ENCODE measurements around the gene FAAP100.

DNA sequence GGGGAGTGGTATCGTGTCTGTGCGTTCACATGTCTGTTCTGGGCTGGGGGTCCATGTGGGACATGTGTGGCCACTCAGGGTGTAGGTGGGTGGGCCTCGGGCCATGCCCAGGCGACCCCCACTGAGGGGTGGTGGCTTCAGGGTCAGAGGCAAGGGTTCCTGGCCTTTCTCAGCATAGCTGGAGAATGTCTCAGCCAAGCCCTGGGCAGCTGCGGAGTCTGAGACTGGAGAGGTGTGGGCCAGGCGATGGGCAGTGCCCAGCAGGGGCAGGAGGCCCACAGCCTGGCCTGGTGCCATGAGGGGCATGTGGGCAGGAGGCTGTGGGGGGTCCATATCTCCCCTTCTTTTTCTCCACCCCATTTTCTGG is 22.7 kb downstream of the FAAP100 start:
- TF ChIP-seq, protein P1, sequence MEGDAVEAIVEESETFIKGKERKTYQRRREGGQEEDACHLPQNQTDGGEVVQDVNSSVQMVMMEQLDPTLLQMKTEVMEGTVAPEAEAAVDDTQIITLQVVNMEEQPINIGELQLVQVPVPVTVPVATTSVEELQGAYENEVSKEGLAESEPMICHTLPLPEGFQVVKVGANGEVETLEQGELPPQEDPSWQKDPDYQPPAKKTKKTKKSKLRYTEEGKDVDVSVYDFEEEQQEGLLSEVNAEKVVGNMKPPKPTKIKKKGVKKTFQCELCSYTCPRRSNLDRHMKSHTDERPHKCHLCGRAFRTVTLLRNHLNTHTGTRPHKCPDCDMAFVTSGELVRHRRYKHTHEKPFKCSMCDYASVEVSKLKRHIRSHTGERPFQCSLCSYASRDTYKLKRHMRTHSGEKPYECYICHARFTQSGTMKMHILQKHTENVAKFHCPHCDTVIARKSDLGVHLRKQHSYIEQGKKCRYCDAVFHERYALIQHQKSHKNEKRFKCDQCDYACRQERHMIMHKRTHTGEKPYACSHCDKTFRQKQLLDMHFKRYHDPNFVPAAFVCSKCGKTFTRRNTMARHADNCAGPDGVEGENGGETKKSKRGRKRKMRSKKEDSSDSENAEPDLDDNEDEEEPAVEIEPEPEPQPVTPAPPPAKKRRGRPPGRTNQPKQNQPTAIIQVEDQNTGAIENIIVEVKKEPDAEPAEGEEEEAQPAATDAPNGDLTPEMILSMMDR (IDR thresholded peaks at IDR 0.05) = no peak
- TF ChIP-seq ZBTB21 (CRISPR knock-in tag; IDR thresholded peaks at IDR 0.05; ENCODE audit: borderline replicate concordance) = no peak
- no peak for TF ChIP-seq CBFB (CRISPR knock-in tag; IDR thresholded peaks at IDR 0.05; ENCODE audit: low read depth)
- TF ChIP-seq, protein P2, sequence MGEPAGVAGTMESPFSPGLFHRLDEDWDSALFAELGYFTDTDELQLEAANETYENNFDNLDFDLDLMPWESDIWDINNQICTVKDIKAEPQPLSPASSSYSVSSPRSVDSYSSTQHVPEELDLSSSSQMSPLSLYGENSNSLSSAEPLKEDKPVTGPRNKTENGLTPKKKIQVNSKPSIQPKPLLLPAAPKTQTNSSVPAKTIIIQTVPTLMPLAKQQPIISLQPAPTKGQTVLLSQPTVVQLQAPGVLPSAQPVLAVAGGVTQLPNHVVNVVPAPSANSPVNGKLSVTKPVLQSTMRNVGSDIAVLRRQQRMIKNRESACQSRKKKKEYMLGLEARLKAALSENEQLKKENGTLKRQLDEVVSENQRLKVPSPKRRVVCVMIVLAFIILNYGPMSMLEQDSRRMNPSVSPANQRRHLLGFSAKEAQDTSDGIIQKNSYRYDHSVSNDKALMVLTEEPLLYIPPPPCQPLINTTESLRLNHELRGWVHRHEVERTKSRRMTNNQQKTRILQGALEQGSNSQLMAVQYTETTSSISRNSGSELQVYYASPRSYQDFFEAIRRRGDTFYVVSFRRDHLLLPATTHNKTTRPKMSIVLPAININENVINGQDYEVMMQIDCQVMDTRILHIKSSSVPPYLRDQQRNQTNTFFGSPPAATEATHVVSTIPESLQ (CRISPR knock-in tag; IDR thresholded peaks at IDR 0.05) = no peak
- no peak for TF ChIP-seq ETV6 (CRISPR knock-in tag; IDR thresholded peaks at IDR 0.05)
- TF ChIP-seq, protein P3, sequence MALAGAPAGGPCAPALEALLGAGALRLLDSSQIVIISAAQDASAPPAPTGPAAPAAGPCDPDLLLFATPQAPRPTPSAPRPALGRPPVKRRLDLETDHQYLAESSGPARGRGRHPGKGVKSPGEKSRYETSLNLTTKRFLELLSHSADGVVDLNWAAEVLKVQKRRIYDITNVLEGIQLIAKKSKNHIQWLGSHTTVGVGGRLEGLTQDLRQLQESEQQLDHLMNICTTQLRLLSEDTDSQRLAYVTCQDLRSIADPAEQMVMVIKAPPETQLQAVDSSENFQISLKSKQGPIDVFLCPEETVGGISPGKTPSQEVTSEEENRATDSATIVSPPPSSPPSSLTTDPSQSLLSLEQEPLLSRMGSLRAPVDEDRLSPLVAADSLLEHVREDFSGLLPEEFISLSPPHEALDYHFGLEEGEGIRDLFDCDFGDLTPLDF (CRISPR knock-in tag; IDR thresholded peaks at IDR 0.05) = no peak
